H1 (cell line): ENCODE results near the gene HORMAD2. TPM values are rescaled to one million over a fixed set of nuclear protein-coding genes. Genes with fewer than 3 reads are reported as not detected.

Source experiments
- CTCF ChIA-PET: fragments of 300-600 bp; sonication (Branson Sonifier 250); formaldehyde crosslinking; loops from one replicate; lab custom pipeline; 2021; ENCODE audit not compliant: partially characterized antibody; lab: Charles Lee
- POLR2A ChIA-PET: fragments of 300-600 bp; sonication (Branson Sonifier 250); formaldehyde crosslinking; loops from one replicate; lab custom pipeline; 2021; ENCODE audit warnings: inconsistent platforms; ENCODE audit not compliant: partially characterized antibody; lab: Charles Lee
- DNase-seq, 2 experiments: peaks; one replicate each; pipeline versions ENCODE4 v3.0.0 to v3.0.0-alpha.2; 2010 to 2022; ENCODE audit warnings: low spot score in 2 of 2, low read depth in 1 of 2, mixed read lengths in 1 of 2
- FAIRE-seq: peaks from 2 replicates; lab custom pipeline; 2011; peaks lifted over from hg19 to GRCh38; lab: Jason Lieb, UNC
- H2AFZ ChIP-seq: 2 replicates; pipeline ENCODE4 v1.8.1; 2012; ENCODE audit warnings: low read length, inconsistent platforms
- H2AK5ac ChIP-seq: 2 replicates; pipeline ENCODE4 v1.6.1; 2013; ENCODE audit warnings: low read depth, low read length
- H2BK120ac ChIP-seq: replicated peaks from 2 replicates; pipeline ENCODE3; 2013; ENCODE audit warnings: low read depth, low read length, inconsistent platforms
- H2BK12ac ChIP-seq: 2 replicates; pipeline ENCODE4 v1.6.1; 2013; ENCODE audit warnings: low read depth, low read length
- H2BK15ac ChIP-seq: 2 replicates; pipeline ENCODE4 v1.6.1; 2013; ENCODE audit warnings: low read length
- H2BK20ac ChIP-seq: 2 replicates; pipeline ENCODE4 v1.6.1; 2013; ENCODE audit warnings: low read length
- H2BK5ac ChIP-seq: 2 replicates; pipeline ENCODE4 v1.6.1; 2013; ENCODE audit warnings: low read depth, low read length
- H3K14ac ChIP-seq: 2 replicates; pipeline ENCODE4 v1.6.1; 2013; ENCODE audit warnings: inconsistent platforms; ENCODE audit not compliant: insufficient read length
- H3K18ac ChIP-seq: 2 replicates; pipeline ENCODE4 v1.6.1; 2013; ENCODE audit warnings: low read length; ENCODE audit errors: extremely low read depth
- H3K23ac ChIP-seq: 2 replicates; pipeline ENCODE4 v1.6.1; 2013; ENCODE audit warnings: inconsistent platforms; ENCODE audit not compliant: insufficient read length
- H3K23me2 ChIP-seq: 2 replicates; pipeline ENCODE4 v1.6.1; 2013; ENCODE audit warnings: low read depth, low read length
- H3K27ac ChIP-seq: 2 replicates; pipeline ENCODE4 v1.6.1; 2011; ENCODE audit warnings: low read depth, low read length, inconsistent platforms
- H3K27me3 ChIP-seq, 4 experiments: replicated peaks in 1 of 4; 1 replicate in 1 of 4; 2 replicates in 3 of 4; pipeline versions ENCODE4 v1.6.1 to v1.8.1; 2011 to 2013; ENCODE audit warnings: low read length in 3 of 4, mild to moderate bottlenecking in 3 of 4, inconsistent platforms in 2 of 4, mixed read lengths in 2 of 4, moderate library complexity in 1 of 4; ENCODE audit not compliant: control insufficient read depth in 3 of 4, insufficient read depth in 3 of 4; ENCODE audit errors: extremely low read depth in 1 of 4
- H3K36me3 ChIP-seq, 4 experiments: 2 replicates each; pipeline versions ENCODE4 v1.6.1 to v1.8.1; 2011 to 2013; ENCODE audit warnings: mild to moderate bottlenecking in 4 of 4, low read length in 3 of 4, moderate library complexity in 2 of 4, control low read depth in 1 of 4, inconsistent platforms in 1 of 4; ENCODE audit not compliant: insufficient read depth in 4 of 4, control insufficient read depth in 2 of 4
- H3K4ac ChIP-seq: replicated peaks from 2 replicates; pipeline ENCODE3; 2013; ENCODE audit warnings: low read length, low read depth, mixed read lengths, inconsistent platforms; ENCODE audit not compliant: insufficient read length
- H3K4me1 ChIP-seq, 4 experiments: replicated peaks in 1 of 4; 1 replicate in 1 of 4; 2 replicates in 3 of 4; pipeline versions ENCODE4 v1.6.1 to v1.8.1; 2011 to 2013; ENCODE audit warnings: low read length in 3 of 4, inconsistent platforms in 2 of 4, mixed read lengths in 1 of 4; ENCODE audit not compliant: insufficient read depth in 4 of 4, control insufficient read depth in 3 of 4
- H3K4me2 ChIP-seq, 2 experiments: 2 replicates each; pipeline versions ENCODE4 v1.6.1 to v1.8.1; 2011 to 2013; ENCODE audit warnings: low read depth in 2 of 2, low read length in 2 of 2, control low read depth in 1 of 2, inconsistent platforms in 1 of 2, mild to moderate bottlenecking in 1 of 2; ENCODE audit not compliant: insufficient read depth in 1 of 2
- H3K4me3 ChIP-seq, 4 experiments: fragments of 200-600, 300-600 bp in 1 of 4; sonication (generic), shearing (Covaris generic), sonication (Bioruptor Twin) in 1 of 4; 2 replicates each; pipeline versions ENCODE4 v1.5.1 to v1.8.1; 2011 to 2016; ENCODE audit warnings: low read length in 4 of 4, low read depth in 3 of 4, control low read depth in 2 of 4, inconsistent platforms in 2 of 4, mild to moderate bottlenecking in 2 of 4, mixed read lengths in 1 of 4, moderate library complexity in 1 of 4; ENCODE audit not compliant: insufficient read depth in 2 of 4; ENCODE audit errors: extremely low read depth in 1 of 4
- H3K56ac ChIP-seq: replicated peaks from 2 replicates; pipeline ENCODE3; 2013; ENCODE audit warnings: low read depth, mild to moderate bottlenecking, mixed read lengths, low read length, inconsistent platforms; ENCODE audit not compliant: insufficient read length
- H3K79me1 ChIP-seq: 2 replicates; pipeline ENCODE4 v1.6.1; 2013; ENCODE audit warnings: low read depth, low read length, control low read depth
- H3K79me2 ChIP-seq, 2 experiments: 2 replicates each; pipeline versions ENCODE4 v1.6.1 to v1.8.1; 2012 to 2013; ENCODE audit warnings: low read length in 2 of 2, mild to moderate bottlenecking in 2 of 2, inconsistent platforms in 1 of 2; ENCODE audit not compliant: insufficient read depth in 2 of 2, control insufficient read depth in 1 of 2
- H3K9ac ChIP-seq, 4 experiments: replicated peaks in 1 of 4; 1 replicate in 1 of 4; 2 replicates in 3 of 4; pipeline versions ENCODE4 v1.6.1 to v1.8.1; 2011 to 2013; ENCODE audit warnings: low read depth in 3 of 4, low read length in 3 of 4, control low read depth in 2 of 4, mild to moderate bottlenecking in 2 of 4, moderate library complexity in 2 of 4, inconsistent platforms in 1 of 4; ENCODE audit errors: extremely low read depth in 1 of 4
- H3K9me3 ChIP-seq, 2 experiments: 2 replicates each; pipeline versions ENCODE4 v1.6.1 to v1.8.1; 2012 to 2013; ENCODE audit warnings: mild to moderate bottlenecking in 2 of 2, moderate library complexity in 2 of 2, control low read depth in 1 of 2, inconsistent platforms in 1 of 2, low read depth in 1 of 2, low read length in 1 of 2, mixed read lengths in 1 of 2; ENCODE audit not compliant: insufficient read depth in 2 of 2
- H4K20me1 ChIP-seq, 2 experiments: replicated peaks in 1 of 2; 2 replicates each; pipeline versions ENCODE3 to v1.8.1; 2011 to 2013; ENCODE audit warnings: inconsistent platforms in 2 of 2, low read length in 2 of 2, mild to moderate bottlenecking in 1 of 2; ENCODE audit not compliant: insufficient read depth in 2 of 2, control insufficient read depth in 1 of 2
- H4K5ac ChIP-seq: 2 replicates; pipeline ENCODE4 v1.6.1; 2013; ENCODE audit warnings: low read length, low read depth, mixed read lengths, inconsistent platforms; ENCODE audit not compliant: insufficient read length
- H4K8ac ChIP-seq: 2 replicates; pipeline ENCODE4 v1.8.0; 2013; ENCODE audit warnings: mild to moderate bottlenecking, moderate library complexity, low read length, inconsistent platforms; ENCODE audit not compliant: insufficient read depth; ENCODE audit errors: extremely low read depth
- H4K91ac ChIP-seq: replicated peaks from 2 replicates; pipeline ENCODE3; 2013; ENCODE audit warnings: low read length, mixed read lengths, inconsistent platforms; ENCODE audit not compliant: insufficient read length
- EZH2 ChIP-seq: fragments of 200-600 bp; sonication (generic); IDR thresholded peaks from 2 replicates; pipeline ENCODE4 v1.7.1; 2012; ENCODE audit warnings: low read depth, mild to moderate bottlenecking, moderate library complexity, low read length, inconsistent platforms; ENCODE audit not compliant: severe bottlenecking
- HDAC6 ChIP-seq: IDR thresholded peaks from one replicate; pipeline ENCODE4 v1.7.1; 2012; ENCODE audit warnings: low read depth, mild to moderate bottlenecking, inconsistent platforms, low read length, moderate library complexity
- RBBP5 ChIP-seq: IDR thresholded peaks from 2 replicates; pipeline ENCODE4 v1.7.1; 2012; ENCODE audit warnings: low read depth, mild to moderate bottlenecking, inconsistent platforms, low read length, moderate library complexity, borderline replicate concordance
- SUZ12 ChIP-seq: fragments of 200-600 bp; sonication (generic); IDR thresholded peaks from 2 replicates; pipeline ENCODE4 v1.6.1; 2012; ENCODE audit warnings: mild to moderate bottlenecking, inconsistent platforms, low read length, moderate library complexity, mixed read lengths
- WGBS, 2 experiments: shearing (Covaris generic) in 1 of 2; methylation state at CpG; one replicate each; pipeline versions ENCODE4 v1.1.6 to v1.1.7; 2013 to 2015; ENCODE audit warnings: low lambda C conversion rate in 2 of 2, mixed read lengths in 2 of 2, inconsistent platforms in 1 of 2, low coverage in 1 of 2, missing lambda C conversion rate in 1 of 2; ENCODE audit not compliant: insufficient replicate concordance in 2 of 2, insufficient coverage in 1 of 2, insufficient read length in 1 of 2; ENCODE audit errors: extremely low coverage in 1 of 2, missing lambda C conversion rate in 1 of 2; 5-methylcytosine and 5-hydroxymethylcytosine counted together
- polyA plus RNA-seq, 7 experiments: library from polyadenylated mRNA; depleted of rRNA in 3 of 7; stranded (reverse) in 5 of 7; unstranded in 2 of 7; fragments of >200 nt in 5 of 7; fragments of 200-250 nt in 2 of 7; gene quantifications; 1 replicate in 5 of 7; 2 replicates in 1 of 7; 4 replicates in 1 of 7; pipeline versions ENCODE4 v1.2.1 to v1.2.3, GENCODE V29; 2011 to 2013; ENCODE audit warnings: missing spikeins in 2 of 7, mixed read lengths in 2 of 7
- total RNA-seq: library from RNA; stranded (reverse); fragmentation: NEBNext Ultra II Directional; extraction: Animal tissue kit (Norgen Biotek cat#: 25700); gene quantifications from 2 replicates; pipeline ENCODE4 v1.2.1, GENCODE V29; 2021

Gene HORMAD2
- total and polyA plus RNA-seq, 2 of the 8 experiments (the other 6 are each of a cell fraction or from before 2014, with no cell fraction given) = 0.03 TPM; not detected in 1

GRCh38 chr22:30183861-30184278 lies 103.6 kb downstream of the HORMAD2 start:
- Histone ChIP-seq H3K27me3 (no peaks in the 10 kb centered on the region; a peak in 1 of 7 replicates), H3K14ac (no peak overlapping the region), H4K20me1 (no peaks in the 10 kb centered on the region), H3K9ac (no peak overlapping the region), H3K4me3 (no peak overlapping the region), H4K5ac (no peak overlapping the region), H3K27ac (no peak overlapping the region), H3K9me3 (no peaks in the 10 kb centered on the region), H3K18ac (no peak overlapping the region), H3K56ac (no peak overlapping the region), H4K91ac (no peak overlapping the region), H2BK12ac (no peak overlapping the region), H2BK20ac (no peak overlapping the region), H3K36me3 (no peaks in the 10 kb centered on the region), H2BK15ac (no peak overlapping the region), H3K79me2 (no peaks in the 10 kb centered on the region), H2BK120ac (no peak overlapping the region), H3K23ac (no peak overlapping the region), H3K4me2 (no peak overlapping the region), H4K8ac (no peak overlapping the region), H2AK5ac (no peak overlapping the region), H3K4me1 (no peaks in the 10 kb centered on the region; a peak in 1 of 7 replicates), H2AFZ (no peak overlapping the region), H3K23me2 (no peaks in the 10 kb centered on the region), H3K4ac (no peak overlapping the region), H3K79me1 (no peaks in the 10 kb centered on the region), H2BK5ac (no peak overlapping the region)
- no peak for FAIRE-seq
- ChIA-PET POLR2A (interaction anchor here (3.1 kb wide), 1 partner anchor 13 kb away, joined by 12 read pairs; no protein-coding TSS in a partner anchor), CTCF (interaction anchor here (0.6 kb wide), 1 partner anchor 153 kb away, joined by 3 read pairs; no protein-coding TSS in a partner anchor)
- no peak for TF ChIP-seq HDAC6
- no peak for TF ChIP-seq SUZ12
- no peak for TF ChIP-seq RBBP5
- no peak for TF ChIP-seq EZH2
- WGBS, 2 experiments = 76% methylated on average over 2 of the region's 2 CpGs; no CpG with 5 or more reads in 1 of the 2 experiments
- DNase-seq = no peak
